Mesodermal cell (in vitro differentiated cells): ENCODE measurements around the gene R3HCC1L.
"Not testable (repeated sequence)": the region's sequence is repeated elsewhere in the genome, so short reads cannot be mapped to it uniquely, and the experiment has no call there.

Experiments
- H3K27ac ChIP-seq: 2 replicates; pipeline ENCODE4 v1.7.0; 2013; ENCODE audit warnings: mild to moderate bottlenecking, low read depth, low read length, moderate library complexity; ENCODE audit not compliant: severe bottlenecking
- H3K36me3 ChIP-seq: 2 replicates; pipeline ENCODE4 v1.7.1; 2013; ENCODE audit warnings: mild to moderate bottlenecking, low read length, moderate library complexity; ENCODE audit not compliant: control insufficient read depth, insufficient read depth
- H3K4me1 ChIP-seq: one replicate; pipeline ENCODE4 v1.7.1; 2013; ENCODE audit warnings: mild to moderate bottlenecking, low read length; ENCODE audit not compliant: insufficient read depth, control insufficient read depth, poor library complexity, severe bottlenecking
- H3K4me3 ChIP-seq: 2 replicates; pipeline ENCODE4 v1.7.0; 2013; ENCODE audit warnings: low read length, control low read depth, mild to moderate bottlenecking; ENCODE audit not compliant: insufficient read depth, poor library complexity, severe bottlenecking; ENCODE audit errors: extremely low read depth
- H3K9me3 ChIP-seq: 2 replicates; pipeline ENCODE4 v1.7.1; 2013; ENCODE audit warnings: mild to moderate bottlenecking, low read length, moderate library complexity; ENCODE audit not compliant: control insufficient read depth
- WGBS, 2 experiments: methylation state at CpG; one replicate each; pipeline ENCODE4 v1.1.5; 2013; ENCODE audit warnings: missing lambda C conversion rate in 2 of 2; ENCODE audit not compliant: insufficient coverage in 2 of 2; 5-methylcytosine and 5-hydroxymethylcytosine counted together

The R3HCC1L gene

GRCh38 chr10:98131619-98132018 lies 2.8 kb upstream of the R3HCC1L start:
- Histone ChIP-seq H3K4me1 (no peaks in the 10 kb centered on the region), H3K27ac (no peak overlapping the region), H3K9me3 (peaks cover 4% of the 10 kb centered on the region), H3K4me3 (no peak overlapping the region), H3K36me3 (peaks cover 1% of the 10 kb centered on the region)
- WGBS, 2 experiments: 90% methylated on average over 1 of the region's 3 CpGs

- 89 to 94% methylated on average over 6 to 8 of the region's 9 CpGs for WGBS, 2 experiments
- not testable (repeated sequence) for H3K4me1 ChIP-seq
Measured at GRCh38 chr10:98133075-98133752, 1.2 kb upstream of the R3HCC1L start.

GRCh38 chr10:98134117-98134430 lies 383 bp upstream of the R3HCC1L start:
- H3K27ac ChIP-seq: no peak overlapping the region
- WGBS, 2 experiments: 96 to 98% methylated on average over 5 of the region's 5 CpGs
- H3K9me3 ChIP-seq: peaks cover 4% of the 10 kb centered on the region
- H3K36me3 ChIP-seq: peaks cover 3% of the 10 kb centered on the region
- no peaks in the 10 kb centered on the region for H3K4me1 ChIP-seq
- peak overlapping the region; percentile 88 for H3K4me3 ChIP-seq

More at GRCh38 chr10:98133075-98133752, 1.2 kb upstream of the R3HCC1L start:
- H3K9me3 ChIP-seq, H3K4me3 ChIP-seq, H3K27ac ChIP-seq, H3K36me3 ChIP-seq: not testable (repeated sequence)

DNA sequence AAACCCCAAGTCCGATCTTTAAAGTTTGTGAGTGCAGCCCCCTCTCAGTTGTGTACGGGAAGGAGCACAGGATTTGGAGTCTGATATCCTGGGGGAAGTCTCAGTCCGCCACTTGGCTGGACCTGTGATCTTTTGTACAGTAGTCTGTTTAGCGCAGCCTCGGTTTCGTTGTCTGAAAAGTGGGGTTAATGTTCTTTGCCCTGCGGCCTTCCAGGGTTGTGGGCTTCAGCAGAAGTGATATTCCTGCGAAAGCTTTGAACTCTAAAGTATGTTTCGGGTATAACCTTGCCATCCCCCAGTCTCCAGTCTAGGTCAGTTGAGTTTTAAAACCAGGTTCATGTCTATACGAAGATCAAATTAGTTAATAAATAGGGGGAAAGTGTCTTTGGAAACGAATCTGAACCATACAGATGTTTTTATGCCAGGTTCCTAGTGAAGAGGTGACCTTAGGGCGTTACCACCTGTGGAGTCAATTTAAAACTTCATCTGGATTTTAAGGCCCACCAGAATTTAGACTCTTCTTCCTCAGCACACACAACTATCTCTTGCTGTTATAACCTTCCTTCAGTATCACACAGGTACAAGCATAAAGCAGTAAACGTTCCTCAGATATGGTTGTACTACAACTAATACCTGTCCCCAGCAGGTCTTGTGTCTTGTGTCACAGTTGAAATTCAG lies 904 bp downstream of the R3HCC1L start:
- Histone ChIP-seq H3K36me3 (peaks cover 3% of the 10 kb centered on the region), H3K4me3 (peak overlapping the region; percentile 88), H3K27ac (peak overlapping the region; percentile 72), H3K9me3 (peaks cover 4% of the 10 kb centered on the region), H3K4me1 (peaks cover 5% of the 10 kb centered on the region)
- WGBS, 2 experiments: 19 to 28% methylated on average over 12 to 13 of the region's 13 CpGs

DNA sequence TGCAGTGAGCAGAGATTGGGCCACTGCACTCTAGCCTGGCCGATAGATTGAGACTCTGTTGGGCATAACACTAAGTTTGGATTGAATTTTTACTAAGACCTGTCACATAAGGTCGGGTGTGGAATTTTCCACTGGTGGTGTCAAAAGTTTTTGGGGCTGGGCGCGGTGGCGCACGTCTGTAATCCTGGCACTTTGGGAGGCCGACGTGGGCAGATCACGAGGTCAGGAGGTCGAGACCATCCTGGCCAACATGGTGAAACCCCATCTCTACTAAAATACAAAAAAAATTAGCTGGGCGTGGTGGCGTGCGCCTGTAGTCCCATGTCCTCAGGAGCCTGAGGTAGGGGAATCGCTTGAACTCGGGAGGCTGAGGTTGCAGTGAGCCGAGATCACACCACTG lies 2.3 kb downstream of the R3HCC1L start:
- not testable (repeated sequence) for H3K4me1 ChIP-seq, H3K4me3 ChIP-seq, H3K9me3 ChIP-seq, H3K36me3 ChIP-seq, H3K27ac ChIP-seq
- WGBS, 2 experiments: 94 to 96% methylated on average over 14 to 16 of the region's 16 CpGs

DNA sequence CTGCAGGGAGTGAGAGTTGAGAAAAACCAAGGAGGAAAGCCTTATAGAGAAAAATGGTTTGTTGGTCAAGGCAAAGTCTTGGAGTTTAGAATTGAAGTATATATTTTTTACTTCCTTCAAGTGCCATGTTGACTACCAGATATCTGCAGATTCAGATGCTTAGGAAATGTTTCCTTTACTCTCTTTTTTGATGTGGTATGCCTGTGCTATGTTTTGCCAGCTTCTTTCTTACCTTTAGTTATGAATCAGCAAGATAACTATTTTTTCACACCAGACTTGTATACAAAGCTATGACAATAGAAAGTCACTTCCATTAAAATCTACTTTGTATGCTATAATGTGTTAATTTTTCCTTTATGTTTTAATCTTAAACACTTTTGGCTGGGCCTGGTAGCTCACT lies 3.6 kb downstream of the R3HCC1L start:
- Histone ChIP-seq H3K9me3 (peaks cover 4% of the 10 kb centered on the region), H3K36me3 (peaks cover 3% of the 10 kb centered on the region), H3K27ac (no peak overlapping the region), H3K4me1 (peaks cover 5% of the 10 kb centered on the region), H3K4me3 (no peak overlapping the region)

- Histone ChIP-seq H3K27ac (no peak overlapping the region), H3K9me3 (no peaks in the 10 kb centered on the region), H3K36me3 (peaks cover 3% of the 10 kb centered on the region), H3K4me1 (peaks cover 5% of the 10 kb centered on the region), H3K4me3 (no peak overlapping the region)
- 73 to 100% methylated on average over 1 to 2 of the region's 3 CpGs for WGBS, 2 experiments
Measured at GRCh38 chr10:98139431-98139830, 5.0 kb downstream of the R3HCC1L start.

DNA sequence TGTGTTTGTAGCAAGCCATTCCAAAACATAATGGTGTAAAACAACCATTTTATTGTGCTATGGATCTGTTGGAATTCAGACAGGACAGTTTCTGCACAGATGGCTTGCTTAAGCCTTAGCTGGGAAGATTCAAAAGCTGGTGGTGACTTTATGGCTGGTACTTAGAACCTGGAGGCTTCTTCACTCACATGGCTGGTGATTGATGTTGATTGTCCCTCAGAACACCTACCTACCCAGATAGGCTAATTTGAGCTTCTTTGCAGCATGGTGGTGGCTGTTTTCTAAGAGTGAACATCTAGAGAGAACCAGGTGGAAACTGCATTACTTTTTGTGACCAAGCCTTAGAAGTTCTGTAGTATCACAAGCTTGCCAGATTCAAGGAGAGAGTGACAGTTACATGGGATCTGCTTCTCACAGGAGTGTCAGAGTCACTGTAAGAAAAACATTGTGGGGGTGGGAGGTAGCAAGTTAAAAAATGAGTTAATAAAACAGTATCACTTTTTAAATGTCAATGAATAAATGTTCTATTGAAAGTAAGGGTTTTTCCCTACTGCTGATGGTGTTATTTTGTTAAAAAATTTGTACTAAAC lies 7.1 kb downstream of the R3HCC1L start:
- H3K4me1 ChIP-seq: peaks cover 5% of the 10 kb centered on the region
- no peaks in the 10 kb centered on the region for H3K9me3 ChIP-seq
- peaks cover 2% of the 10 kb centered on the region for H3K36me3 ChIP-seq
- no peak overlapping the region for H3K27ac ChIP-seq
- H3K4me3 ChIP-seq: no peak overlapping the region

GRCh38 chr10:98144985-98145384 lies 10.5 kb downstream of the R3HCC1L start:
- no peaks in the 10 kb centered on the region for H3K36me3 ChIP-seq
- peaks cover 2% of the 10 kb centered on the region for H3K4me1 ChIP-seq
- 93 to 100% methylated on average over 2 of the region's 2 CpGs for WGBS, 2 experiments
- H3K27ac ChIP-seq: no peak overlapping the region
- H3K4me3 ChIP-seq: no peak overlapping the region
- peaks cover 16% of the 10 kb centered on the region for H3K9me3 ChIP-seq

- 88% methylated on average over 1 of the region's 1 CpG; no CpG with 5 or more reads in 1 of the 2 experiments for WGBS, 2 experiments
- peaks cover 14% of the 10 kb centered on the region for H3K36me3 ChIP-seq
- H3K9me3 ChIP-seq: peaks cover 34% of the 10 kb centered on the region
- H3K4me3 ChIP-seq: no peak overlapping the region
- H3K4me1 ChIP-seq: peaks cover 2% of the 10 kb centered on the region
- H3K27ac ChIP-seq: no peak overlapping the region
Measured at GRCh38 chr10:98149858-98150257, 15.4 kb downstream of the R3HCC1L start.

DNA sequence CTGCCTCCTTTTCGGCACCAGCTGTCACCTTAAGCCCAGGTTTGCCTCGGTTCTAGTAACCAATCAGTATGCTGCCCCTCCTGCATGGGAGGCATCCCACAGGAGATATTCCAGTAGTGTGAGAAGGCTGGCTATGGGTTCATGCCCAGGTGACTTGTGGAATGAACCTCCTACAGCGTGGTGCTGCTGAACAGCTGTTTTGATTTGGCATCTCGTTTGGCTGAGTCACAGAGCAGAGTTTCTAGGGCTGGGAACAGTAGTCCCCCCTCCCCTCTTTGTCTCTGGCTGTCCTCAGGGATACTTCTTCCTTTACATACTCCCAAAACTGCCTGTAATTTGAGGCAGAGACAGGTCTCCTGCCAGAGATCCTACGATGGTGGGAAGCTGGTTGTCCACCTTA lies 16.1 kb downstream of the R3HCC1L start:
- 77 to 93% methylated on average over 2 to 5 of the region's 5 CpGs for WGBS, 2 experiments
- H3K4me1 ChIP-seq: peaks cover 2% of the 10 kb centered on the region
- H3K27ac ChIP-seq: no peak overlapping the region
- H3K36me3 ChIP-seq: peaks cover 14% of the 10 kb centered on the region
- H3K9me3 ChIP-seq: peaks cover 34% of the 10 kb centered on the region
- no peak overlapping the region for H3K4me3 ChIP-seq
